A673 (cell line): ENCODE data around the gene NETO1.

Experiments
- CTCF ChIP-seq: fragments of 300-800, 200-600 bp; sonication (generic); conservative IDR thresholded peaks from 2 replicates; pipeline ENCODE4 v1.5.1; 2017; ENCODE audit warnings: low read depth, mild to moderate bottlenecking, antibody characterized with exemption, low read length, moderate library complexity, mixed read lengths
- EZH2 ChIP-seq: fragments of 200-600 bp; sonication (generic); IDR thresholded peaks from 2 replicates; pipeline ENCODE4 v1.6.1; 2017; ENCODE audit warnings: borderline replicate concordance, low read depth, mild to moderate bottlenecking, mixed read lengths, antibody characterized with exemption, low read length; ENCODE audit not compliant: poor library complexity, severe bottlenecking

DNA sequence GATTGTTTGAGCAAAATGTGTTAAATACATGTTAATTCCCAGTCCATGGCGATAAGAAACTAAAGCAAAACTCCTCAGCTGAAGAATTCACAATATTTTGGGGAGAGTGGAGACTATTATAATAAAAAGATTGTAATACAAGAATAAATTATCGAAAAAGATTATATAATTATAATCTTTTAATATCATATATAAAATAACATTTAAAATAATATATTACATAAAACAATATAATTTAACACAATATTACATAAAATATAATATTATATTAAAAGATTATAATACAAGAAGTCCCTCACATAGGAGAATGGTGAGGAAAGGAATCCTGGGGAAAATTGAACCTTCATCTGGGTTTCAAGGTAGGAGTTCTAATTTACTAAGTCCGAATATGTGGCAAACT, 33.1 kb downstream of the NETO1 start:
- TF ChIP-seq CTCF (no peak), EZH2 (no peak)
